H1 (cell line): ENCODE results near the gene TSPEAR. TPM values are rescaled to one million over a fixed set of nuclear protein-coding genes. Genes with fewer than 3 reads are reported as not detected.

Source experiments
- CTCF ChIA-PET: fragments of 300-600 bp; sonication (Branson Sonifier 250); formaldehyde crosslinking; loops from one replicate; lab custom pipeline; 2021; ENCODE audit not compliant: partially characterized antibody; lab: Charles Lee
- POLR2A ChIA-PET: fragments of 300-600 bp; sonication (Branson Sonifier 250); formaldehyde crosslinking; loops from one replicate; lab custom pipeline; 2021; ENCODE audit warnings: inconsistent platforms; ENCODE audit not compliant: partially characterized antibody; lab: Charles Lee
- DNase-seq, 2 experiments: peaks; one replicate each; pipeline versions ENCODE4 v3.0.0 to v3.0.0-alpha.2; 2010 to 2022; ENCODE audit warnings: low spot score in 2 of 2, low read depth in 1 of 2, mixed read lengths in 1 of 2
- FAIRE-seq: peaks from 2 replicates; lab custom pipeline; 2011; peaks lifted over from hg19 to GRCh38; lab: Jason Lieb, UNC
- H2AFZ ChIP-seq: 2 replicates; pipeline ENCODE4 v1.8.1; 2012; ENCODE audit warnings: low read length, inconsistent platforms
- H2AK5ac ChIP-seq: 2 replicates; pipeline ENCODE4 v1.6.1; 2013; ENCODE audit warnings: low read depth, low read length
- H2BK120ac ChIP-seq: replicated peaks from 2 replicates; pipeline ENCODE3; 2013; ENCODE audit warnings: low read depth, low read length, inconsistent platforms
- H2BK12ac ChIP-seq: 2 replicates; pipeline ENCODE4 v1.6.1; 2013; ENCODE audit warnings: low read depth, low read length
- H2BK15ac ChIP-seq: 2 replicates; pipeline ENCODE4 v1.6.1; 2013; ENCODE audit warnings: low read length
- H2BK20ac ChIP-seq: 2 replicates; pipeline ENCODE4 v1.6.1; 2013; ENCODE audit warnings: low read length
- H2BK5ac ChIP-seq: 2 replicates; pipeline ENCODE4 v1.6.1; 2013; ENCODE audit warnings: low read depth, low read length
- H3K14ac ChIP-seq: 2 replicates; pipeline ENCODE4 v1.6.1; 2013; ENCODE audit warnings: inconsistent platforms; ENCODE audit not compliant: insufficient read length
- H3K18ac ChIP-seq: 2 replicates; pipeline ENCODE4 v1.6.1; 2013; ENCODE audit warnings: low read length; ENCODE audit errors: extremely low read depth
- H3K23ac ChIP-seq: 2 replicates; pipeline ENCODE4 v1.6.1; 2013; ENCODE audit warnings: inconsistent platforms; ENCODE audit not compliant: insufficient read length
- H3K23me2 ChIP-seq: 2 replicates; pipeline ENCODE4 v1.6.1; 2013; ENCODE audit warnings: low read depth, low read length
- H3K27ac ChIP-seq: 2 replicates; pipeline ENCODE4 v1.6.1; 2011; ENCODE audit warnings: low read depth, low read length, inconsistent platforms
- H3K27me3 ChIP-seq, 4 experiments: replicated peaks in 1 of 4; 1 replicate in 1 of 4; 2 replicates in 3 of 4; pipeline versions ENCODE4 v1.6.1 to v1.8.1; 2011 to 2013; ENCODE audit warnings: low read length in 3 of 4, mild to moderate bottlenecking in 3 of 4, inconsistent platforms in 2 of 4, mixed read lengths in 2 of 4, moderate library complexity in 1 of 4; ENCODE audit not compliant: control insufficient read depth in 3 of 4, insufficient read depth in 3 of 4; ENCODE audit errors: extremely low read depth in 1 of 4
- H3K36me3 ChIP-seq, 4 experiments: 2 replicates each; pipeline versions ENCODE4 v1.6.1 to v1.8.1; 2011 to 2013; ENCODE audit warnings: mild to moderate bottlenecking in 4 of 4, low read length in 3 of 4, moderate library complexity in 2 of 4, control low read depth in 1 of 4, inconsistent platforms in 1 of 4; ENCODE audit not compliant: insufficient read depth in 4 of 4, control insufficient read depth in 2 of 4
- H3K4ac ChIP-seq: replicated peaks from 2 replicates; pipeline ENCODE3; 2013; ENCODE audit warnings: low read length, low read depth, mixed read lengths, inconsistent platforms; ENCODE audit not compliant: insufficient read length
- H3K4me1 ChIP-seq, 4 experiments: replicated peaks in 1 of 4; 1 replicate in 1 of 4; 2 replicates in 3 of 4; pipeline versions ENCODE4 v1.6.1 to v1.8.1; 2011 to 2013; ENCODE audit warnings: low read length in 3 of 4, inconsistent platforms in 2 of 4, mixed read lengths in 1 of 4; ENCODE audit not compliant: insufficient read depth in 4 of 4, control insufficient read depth in 3 of 4
- H3K4me2 ChIP-seq, 2 experiments: 2 replicates each; pipeline versions ENCODE4 v1.6.1 to v1.8.1; 2011 to 2013; ENCODE audit warnings: low read depth in 2 of 2, low read length in 2 of 2, control low read depth in 1 of 2, inconsistent platforms in 1 of 2, mild to moderate bottlenecking in 1 of 2; ENCODE audit not compliant: insufficient read depth in 1 of 2
- H3K4me3 ChIP-seq, 4 experiments: fragments of 200-600, 300-600 bp in 1 of 4; sonication (generic), shearing (Covaris generic), sonication (Bioruptor Twin) in 1 of 4; 2 replicates each; pipeline versions ENCODE4 v1.5.1 to v1.8.1; 2011 to 2016; ENCODE audit warnings: low read length in 4 of 4, low read depth in 3 of 4, control low read depth in 2 of 4, inconsistent platforms in 2 of 4, mild to moderate bottlenecking in 2 of 4, mixed read lengths in 1 of 4, moderate library complexity in 1 of 4; ENCODE audit not compliant: insufficient read depth in 2 of 4; ENCODE audit errors: extremely low read depth in 1 of 4
- H3K56ac ChIP-seq: replicated peaks from 2 replicates; pipeline ENCODE3; 2013; ENCODE audit warnings: low read depth, mild to moderate bottlenecking, mixed read lengths, low read length, inconsistent platforms; ENCODE audit not compliant: insufficient read length
- H3K79me1 ChIP-seq: 2 replicates; pipeline ENCODE4 v1.6.1; 2013; ENCODE audit warnings: low read depth, low read length, control low read depth
- H3K79me2 ChIP-seq, 2 experiments: 2 replicates each; pipeline versions ENCODE4 v1.6.1 to v1.8.1; 2012 to 2013; ENCODE audit warnings: low read length in 2 of 2, mild to moderate bottlenecking in 2 of 2, inconsistent platforms in 1 of 2; ENCODE audit not compliant: insufficient read depth in 2 of 2, control insufficient read depth in 1 of 2
- H3K9ac ChIP-seq, 4 experiments: replicated peaks in 1 of 4; 1 replicate in 1 of 4; 2 replicates in 3 of 4; pipeline versions ENCODE4 v1.6.1 to v1.8.1; 2011 to 2013; ENCODE audit warnings: low read depth in 3 of 4, low read length in 3 of 4, control low read depth in 2 of 4, mild to moderate bottlenecking in 2 of 4, moderate library complexity in 2 of 4, inconsistent platforms in 1 of 4; ENCODE audit errors: extremely low read depth in 1 of 4
- H3K9me3 ChIP-seq, 2 experiments: 2 replicates each; pipeline versions ENCODE4 v1.6.1 to v1.8.1; 2012 to 2013; ENCODE audit warnings: mild to moderate bottlenecking in 2 of 2, moderate library complexity in 2 of 2, control low read depth in 1 of 2, inconsistent platforms in 1 of 2, low read depth in 1 of 2, low read length in 1 of 2, mixed read lengths in 1 of 2; ENCODE audit not compliant: insufficient read depth in 2 of 2
- H4K20me1 ChIP-seq, 2 experiments: replicated peaks in 1 of 2; 2 replicates each; pipeline versions ENCODE3 to v1.8.1; 2011 to 2013; ENCODE audit warnings: inconsistent platforms in 2 of 2, low read length in 2 of 2, mild to moderate bottlenecking in 1 of 2; ENCODE audit not compliant: insufficient read depth in 2 of 2, control insufficient read depth in 1 of 2
- H4K5ac ChIP-seq: 2 replicates; pipeline ENCODE4 v1.6.1; 2013; ENCODE audit warnings: low read length, low read depth, mixed read lengths, inconsistent platforms; ENCODE audit not compliant: insufficient read length
- H4K8ac ChIP-seq: 2 replicates; pipeline ENCODE4 v1.8.0; 2013; ENCODE audit warnings: mild to moderate bottlenecking, moderate library complexity, low read length, inconsistent platforms; ENCODE audit not compliant: insufficient read depth; ENCODE audit errors: extremely low read depth
- H4K91ac ChIP-seq: replicated peaks from 2 replicates; pipeline ENCODE3; 2013; ENCODE audit warnings: low read length, mixed read lengths, inconsistent platforms; ENCODE audit not compliant: insufficient read length
- ASH2L ChIP-seq: fragments of 200-600, 300-600 bp; sonication (generic); IDR thresholded peaks from one replicate; pipeline ENCODE4 v1.7.1; 2017; ENCODE audit warnings: low read length
- CTCF ChIP-seq, 3 experiments: IDR thresholded peaks; 1 replicate in 2 of 3; 2 replicates in 1 of 3; pipeline versions ENCODE4 v1.5.1 to v1.6.1; 2011; ENCODE audit warnings: low read length in 3 of 3, mild to moderate bottlenecking in 3 of 3, inconsistent platforms in 2 of 3, low read depth in 1 of 3, moderate library complexity in 1 of 3; ENCODE audit not compliant: insufficient read depth in 1 of 3; ENCODE audit errors: control extremely low read depth in 1 of 3
- RBBP5 ChIP-seq: IDR thresholded peaks from 2 replicates; pipeline ENCODE4 v1.7.1; 2012; ENCODE audit warnings: low read depth, mild to moderate bottlenecking, inconsistent platforms, low read length, moderate library complexity, borderline replicate concordance
- SP1 ChIP-seq: IDR thresholded peaks from 2 replicates; pipeline ENCODE4 v1.6.1; 2011; ENCODE audit warnings: low read depth, low read length
- WGBS, 2 experiments: shearing (Covaris generic) in 1 of 2; methylation state at CpG; one replicate each; pipeline versions ENCODE4 v1.1.6 to v1.1.7; 2013 to 2015; ENCODE audit warnings: low lambda C conversion rate in 2 of 2, mixed read lengths in 2 of 2, inconsistent platforms in 1 of 2, low coverage in 1 of 2, missing lambda C conversion rate in 1 of 2; ENCODE audit not compliant: insufficient replicate concordance in 2 of 2, insufficient coverage in 1 of 2, insufficient read length in 1 of 2; ENCODE audit errors: extremely low coverage in 1 of 2, missing lambda C conversion rate in 1 of 2; 5-methylcytosine and 5-hydroxymethylcytosine counted together
- polyA plus RNA-seq, 7 experiments: library from polyadenylated mRNA; depleted of rRNA in 3 of 7; stranded (reverse) in 5 of 7; unstranded in 2 of 7; fragments of >200 nt in 5 of 7; fragments of 200-250 nt in 2 of 7; gene quantifications; 1 replicate in 5 of 7; 2 replicates in 1 of 7; 4 replicates in 1 of 7; pipeline versions ENCODE4 v1.2.1 to v1.2.3, GENCODE V29; 2011 to 2013; ENCODE audit warnings: missing spikeins in 2 of 7, mixed read lengths in 2 of 7
- total RNA-seq: library from RNA; stranded (reverse); fragmentation: NEBNext Ultra II Directional; extraction: Animal tissue kit (Norgen Biotek cat#: 25700); gene quantifications from 2 replicates; pipeline ENCODE4 v1.2.1, GENCODE V29; 2021

Gene TSPEAR
- total and polyA plus RNA-seq, 2 of the 8 experiments (the other 6 are each of a cell fraction or from before 2014, with no cell fraction given): 0.58 to 0.89 TPM

GRCh38 chr21:44450402-44450801, 261.0 kb downstream of the TSPEAR start:
- Histone ChIP-seq H2AK5ac (no peak overlapping the region), H3K36me3 (no peaks in the 10 kb centered on the region), H3K9ac (no peak overlapping the region), H2BK15ac (no peak overlapping the region), H3K4me3 (no peak overlapping the region), H3K4me1 (peaks cover 0 to 2% (median 0%) of the 10 kb centered on the region in 4 experiments; a peak in 1 of 7 replicates), H3K79me1 (no peaks in the 10 kb centered on the region), H3K23me2 (peaks cover 2% of the 10 kb centered on the region; the same call in 1 of the 2 replicates), H2BK120ac (no peak overlapping the region), H2BK12ac (no peak overlapping the region), H3K4me2 (no peak overlapping the region), H3K4ac (no peak overlapping the region), H3K9me3 (no peaks in the 10 kb centered on the region), H3K27ac (no peak overlapping the region), H3K56ac (no peak overlapping the region), H3K27me3 (no peaks in the 10 kb centered on the region), H4K5ac (no peak overlapping the region), H3K79me2 (no peaks in the 10 kb centered on the region), H4K20me1 (no peaks in the 10 kb centered on the region), H3K18ac (no peak overlapping the region), H2BK20ac (no peak overlapping the region), H2BK5ac (no peak overlapping the region), H4K8ac (no peak overlapping the region; the same call in 1 of the 2 replicates), H3K14ac (no peak overlapping the region), H4K91ac (peak overlapping the region; percentile 60), H3K23ac (no peak overlapping the region), H2AFZ (no peak overlapping the region)
- FAIRE-seq (no peak), DNase-seq (no peak)
- ChIA-PET CTCF (no interaction called here), POLR2A (no interaction called here)
- WGBS, 2 experiments: 81% methylated on average over 14 of the region's 14 CpGs; no CpG with 5 or more reads in 1 of the 2 experiments
- TF ChIP-seq ASH2L: no peak
- no peak for TF ChIP-seq SP1
- no peak for TF ChIP-seq RBBP5
- TF ChIP-seq CTCF (IDR thresholded peaks at IDR 0.05; ENCODE audit: control extremely low read depth in 1 of 3, insufficient read depth in 1 of 3, low read depth in 1 of 3, low read length in 3 of 3): no peak
